Measurements from ENCODE around the gene METTL25B. TPM values are rescaled to one million over a fixed set of nuclear protein-coding genes. Genes with fewer than 3 reads are reported as not detected.

METTL25B gene
- total and polyA plus RNA-seq, 2 donors (not counting 3 experiments of a cell fraction or from before 2014, with no cell fraction given) = 12.8 to 15.0 TPM

GRCh38 chr1:156708218-156708661 is 20.0 kb upstream of the METTL25B start:
- dilution Hi-C loops (cut with MboI; ENCODE audit: extremely low pct_ligation_motif_present, low sequenced_read_pairs) (no loop called here), intact Hi-C loops (cut with micrococcal nuclease) (no loop called here)
- Histone ChIP-seq H3K4me3 (replicated peaks in 1 of 3; ENCODE audit: insufficient read depth in 1 of 3, low read depth in 1 of 3, low read length in 3 of 3) (no peak overlapping the region), H3K9ac (replicated peaks; ENCODE audit: extremely low read depth, insufficient read depth, low read length) (no peak overlapping the region), H2AFZ (ENCODE audit: low read depth, low read length) (no peak overlapping the region), H4K20me1 (replicated peaks; ENCODE audit: control insufficient read depth, extremely low read depth, insufficient read depth, low read length) (no peaks in the 10 kb centered on the region), H3K27me3 (ENCODE audit: control insufficient read depth in 2 of 2, insufficient read depth in 2 of 2, low read length in 2 of 2) (peaks cover 0 to 3% of the 10 kb centered on the region in 2 experiments), H3K9me3 (replicated peaks; ENCODE audit: control insufficient read depth, insufficient read depth, low read length) (no peaks in the 10 kb centered on the region), H3K4me2 (ENCODE audit: insufficient read depth, low read length) (no peak overlapping the region), H3K4me1 (ENCODE audit: control insufficient read depth, extremely low read depth, insufficient read depth, low read length) (peaks cover 19% of the 10 kb centered on the region), H3K36me3 (ENCODE audit: control insufficient read depth in 2 of 2, extremely low read depth in 1 of 2, insufficient read depth in 2 of 2, low read length in 2 of 2) (no peaks in the 10 kb centered on the region), H3K9me1 (replicated peaks; ENCODE audit: control insufficient read depth, extremely low read depth, insufficient read depth, low read length) (no peaks in the 10 kb centered on the region), H3K79me2 (ENCODE audit: control insufficient read depth, insufficient read depth, low read length) (no peaks in the 10 kb centered on the region), H3K27ac (ENCODE audit: insufficient read depth, low read depth, low read length) (no peak overlapping the region)
- ChIA-PET CTCF (interaction anchor here (1.1 to 15.5 kb wide), 3 partner anchors 18 to 31 kb away, joined by 3 to 453 read pairs (median 12); partner anchors contain the start of gene NES), POLR2A (no interaction called here)
- no peak for FAIRE-seq
- DNase-seq (ENCODE audit: low read depth, low spot score) = no peak
- BruUV-seq (replicated peaks) = no TSS peak
- TF ChIP-seq FOS (IDR thresholded peaks at IDR 0.05; ENCODE audit: borderline replicate concordance, insufficient read depth, low read length) = no peak
- TF ChIP-seq JUN (IDR thresholded peaks at IDR 0.05; ENCODE audit: borderline replicate concordance, insufficient read depth, insufficient read length, low read depth) = no peak

- H3K4me1 ChIP-seq (ENCODE audit: control insufficient read depth, extremely low read depth, insufficient read depth, low read length) = peaks cover 19% of the 10 kb centered on the region
- intact Hi-C loops (cut with micrococcal nuclease) = no loop called here
- H4K20me1 ChIP-seq (replicated peaks; ENCODE audit: control insufficient read depth, extremely low read depth, insufficient read depth, low read length) = no peaks in the 10 kb centered on the region
- no peak overlapping the region for H3K4me3 ChIP-seq (replicated peaks in 1 of 3; ENCODE audit: insufficient read depth in 1 of 3, low read depth in 1 of 3, low read length in 3 of 3)
- H3K27me3 ChIP-seq (ENCODE audit: control insufficient read depth in 2 of 2, insufficient read depth in 2 of 2, low read length in 2 of 2) = peaks cover 0 to 2% of the 10 kb centered on the region in 2 experiments
- H3K4me2 ChIP-seq (ENCODE audit: insufficient read depth, low read length) = no peak overlapping the region
- no peak overlapping the region for H3K27ac ChIP-seq (ENCODE audit: insufficient read depth, low read depth, low read length)
- CTCF ChIA-PET = interaction anchor here (1.1 to 15.5 kb wide), 3 partner anchors 17 to 32 kb away, joined by 3 to 453 read pairs (median 12); partner anchors contain the start of gene NES
- no TSS peak for BruUV-seq (replicated peaks)
- no peaks in the 10 kb centered on the region for H3K79me2 ChIP-seq (ENCODE audit: control insufficient read depth, insufficient read depth, low read length)
- POLR2A ChIA-PET = no interaction called here
- no peak overlapping the region for H2AFZ ChIP-seq (ENCODE audit: low read depth, low read length)
- H3K9ac ChIP-seq (replicated peaks; ENCODE audit: extremely low read depth, insufficient read depth, low read length) = no peak overlapping the region
- no peaks in the 10 kb centered on the region for H3K9me3 ChIP-seq (replicated peaks; ENCODE audit: control insufficient read depth, insufficient read depth, low read length)
- H3K9me1 ChIP-seq (replicated peaks; ENCODE audit: control insufficient read depth, extremely low read depth, insufficient read depth, low read length) = no peaks in the 10 kb centered on the region
- no peaks in the 10 kb centered on the region for H3K36me3 ChIP-seq (ENCODE audit: control insufficient read depth in 2 of 2, extremely low read depth in 1 of 2, insufficient read depth in 2 of 2, low read length in 2 of 2)
- dilution Hi-C loops (cut with MboI; ENCODE audit: extremely low pct_ligation_motif_present, low sequenced_read_pairs) = no loop called here
- DNase-seq (ENCODE audit: low read depth, low spot score) = no peak
- no peak for FAIRE-seq
- TF ChIP-seq FOS (IDR thresholded peaks at IDR 0.05; ENCODE audit: borderline replicate concordance, insufficient read depth, low read length) = no peak
- TF ChIP-seq MYC (IDR thresholded peaks at IDR 0.05; ENCODE audit: low read depth, low read length) = no peak
- TF ChIP-seq EZH2 (IDR thresholded peaks at IDR 0.05; ENCODE audit: borderline replicate concordance, low read depth, low read length, severe bottlenecking) = no peak
- no peak for TF ChIP-seq JUN (IDR thresholded peaks at IDR 0.05; ENCODE audit: borderline replicate concordance, insufficient read depth, insufficient read length, low read depth)
- TF ChIP-seq GATA2 (IDR thresholded peaks at IDR 0.05; ENCODE audit: insufficient read depth, insufficient read length, low read depth, low read length) = no peak
- TF ChIP-seq POLR2AphosphoS5 (IDR thresholded peaks at IDR 0.05; ENCODE audit: insufficient read depth, low read depth, low read length) = no peak
- no peak for TF ChIP-seq POLR2A (IDR thresholded peaks at IDR 0.05; ENCODE audit: low read depth, low read length)
- TF ChIP-seq MAX (IDR thresholded peaks at IDR 0.05; ENCODE audit: insufficient read depth, insufficient read length) = no peak
- no peak for TF ChIP-seq CTCF (IDR thresholded peaks at IDR 0.05; ENCODE audit: extremely low read depth in 1 of 2, insufficient read depth in 1 of 2, low read depth in 1 of 2, low read length in 2 of 2)
Observed at GRCh38 chr1:156709031-156709430, 19.2 kb upstream of the METTL25B start.

Measured in endothelial cell of umbilical vein (primary cell).